HepG2 (cell line): Measurements from ENCODE around the gene GP1BA. TPM values are rescaled to one million over a fixed set of nuclear protein-coding genes. Genes with fewer than 3 reads are reported as not detected.

ENCODE experiments used
- AGO2 ChIP-seq: fragments of 200-400 bp; formaldehyde crosslinking; optimal IDR thresholded peaks from 2 replicates; pipeline ENCODE3; 2017; ENCODE audit warnings: mild to moderate bottlenecking, low read depth, low read length, moderate library complexity
- CSRNP1 ChIP-seq: sonication (generic); formaldehyde crosslinking; IDR thresholded peaks from 2 replicates; pipeline ENCODE4 v1.8.1; 2023; ENCODE audit warnings: mild to moderate bottlenecking, missing genetic modification reagents
- E2F1 ChIP-seq: sonication (generic); formaldehyde crosslinking; IDR thresholded peaks from 2 replicates; pipeline ENCODE4 v1.5.0; 2020; ENCODE audit warnings: missing genetic modification reagents
- KAT7 ChIP-seq: IDR thresholded peaks from 2 replicates; pipeline ENCODE4 v1.6.1; 2018; ENCODE audit warnings: borderline replicate concordance, missing compliant biosample characterization
- LCORL ChIP-seq, 2 experiments: fragments of 450-650 bp in 1 of 2; sonication (generic) in 1 of 2; formaldehyde crosslinking in 1 of 2; IDR thresholded peaks; 2 replicates each; pipeline versions ENCODE4 v1.5.0 to v1.6.1; 2017 to 2020; ENCODE audit warnings: antibody characterized with exemption in 1 of 2, missing genetic modification reagents in 1 of 2
- MZF1 ChIP-seq: sonication (generic); formaldehyde crosslinking; IDR thresholded peaks from 2 replicates; pipeline ENCODE4 v1.8.1; 2023; ENCODE audit warnings: mild to moderate bottlenecking, missing genetic modification reagents, borderline replicate concordance
- NR1H2 ChIP-seq: sonication (generic); formaldehyde crosslinking; IDR thresholded peaks from 2 replicates; pipeline ENCODE4 v1.8.1; 2022; ENCODE audit warnings: low read depth, missing genetic modification reagents, borderline replicate concordance
- PATZ1 ChIP-seq: sonication (generic); formaldehyde crosslinking; IDR thresholded peaks from 2 replicates; pipeline ENCODE4 v1.4.0; 2020; ENCODE audit warnings: missing genetic modification reagents
- PLSCR1 ChIP-seq: sonication (generic); formaldehyde crosslinking; IDR thresholded peaks from 2 replicates; pipeline ENCODE4 v1.5.0; 2020; ENCODE audit warnings: missing genetic modification reagents, mild to moderate bottlenecking, borderline replicate concordance
- THRA ChIP-seq: sonication (generic); formaldehyde crosslinking; IDR thresholded peaks from 2 replicates; pipeline ENCODE4 v1.4.0; 2020; ENCODE audit warnings: missing genetic modification reagents, borderline replicate concordance
- TSC22D2 ChIP-seq: sonication (generic); formaldehyde crosslinking; IDR thresholded peaks from 2 replicates; pipeline ENCODE4 v1.5.1; 2020; ENCODE audit warnings: missing genetic modification reagents, mild to moderate bottlenecking, borderline replicate concordance
- XRCC5 ChIP-seq: fragments of 200-400 bp; formaldehyde crosslinking; optimal IDR thresholded peaks from 2 replicates; pipeline ENCODE3; 2017; ENCODE audit warnings: mild to moderate bottlenecking, low read length
- ZC3H13 ChIP-seq: sonication (generic); formaldehyde crosslinking; IDR thresholded peaks from 2 replicates; pipeline ENCODE4 v1.8.1; 2023; ENCODE audit warnings: mild to moderate bottlenecking, missing genetic modification reagents, moderate library complexity
- ZEB1 ChIP-seq: IDR thresholded peaks from 2 replicates; pipeline ENCODE4 v1.6.1; 2012; ENCODE audit warnings: mild to moderate bottlenecking, low read depth, inconsistent platforms; ENCODE audit not compliant: insufficient replicate concordance
- ZFP36L1 ChIP-seq: sonication (generic); formaldehyde crosslinking; IDR thresholded peaks from 2 replicates; pipeline ENCODE4 v1.8.0; 2022; ENCODE audit warnings: mild to moderate bottlenecking, missing genetic modification reagents, moderate library complexity
- ZNF12 ChIP-seq: sonication (generic); formaldehyde crosslinking; IDR thresholded peaks from 2 replicates; pipeline ENCODE4 v1.5.0; 2020; ENCODE audit warnings: missing genetic modification reagents
- ZNF296 ChIP-seq: sonication (generic); formaldehyde crosslinking; conservative IDR thresholded peaks from 2 replicates; pipeline ENCODE4 v1.5.0; 2020; ENCODE audit warnings: mild to moderate bottlenecking, missing genetic modification reagents
- ZNF331 ChIP-seq: sonication (generic); formaldehyde crosslinking; IDR thresholded peaks from 2 replicates; pipeline ENCODE4 v1.4.0; 2020; ENCODE audit warnings: missing genetic modification reagents
- ZNF569 ChIP-seq: sonication (generic); formaldehyde crosslinking; IDR thresholded peaks from 2 replicates; pipeline ENCODE4 v1.5.0; 2020; ENCODE audit warnings: mild to moderate bottlenecking, missing genetic modification reagents, moderate library complexity, borderline replicate concordance
- ZNF777 ChIP-seq: sonication (generic); formaldehyde crosslinking; IDR thresholded peaks from 2 replicates; pipeline ENCODE4 v1.4.0; 2020; ENCODE audit warnings: missing genetic modification reagents
- ZNF782 ChIP-seq: sonication (generic); formaldehyde crosslinking; IDR thresholded peaks from 2 replicates; pipeline ENCODE4 v1.4.0; 2020; ENCODE audit warnings: missing genetic modification reagents, mild to moderate bottlenecking, borderline replicate concordance
- polyA plus RNA-seq, 8 experiments: library from polyadenylated mRNA; depleted of rRNA in 3 of 8; stranded (reverse) in 7 of 8; unstranded in 1 of 8; fragments of >200 nt; fragmentation: Illumina TruSeq in 4 of 8; extraction: Trizol in 4 of 8; gene quantifications; 2 replicates each; pipeline versions ENCODE4 v1.2.1 to v1.2.3, GENCODE V29; 2011 to 2016; ENCODE audit warnings: low read depth in 4 of 8, missing spikeins in 1 of 8, mixed read lengths in 1 of 8; ENCODE audit not compliant: insufficient read depth in 1 of 8
- total RNA-seq, 5 experiments: library from RNA; depleted of rRNA; stranded (reverse); fragments of >200 nt; fragmentation: Illumina TruSeq; extraction: Trizol; gene quantifications; 2 replicates each; pipeline ENCODE4 v1.2.3, GENCODE V29; 2016; ENCODE audit warnings: low read depth in 1 of 5

Gene GP1BA
- total and polyA plus RNA-seq, 2 of the 13 experiments (the other 11 are each of a cell fraction or from before 2014, with no cell fraction given): not detected

GRCh38 chr17:4939796-4940554 is 7.9 kb downstream of the GP1BA start, which contains the start of the genes RNF167 and SLC25A11 (continued):
- TF ChIP-seq PLSCR1 (CRISPR knock-in tag) (no peak), ZNF12 (CRISPR knock-in tag) (no peak), ZFP36L1 (CRISPR knock-in tag) (no peak), ZNF777 (peak; percentile 41; the same call in 1 of the 2 replicates), LCORL (IDR thresholded peaks at IDR 0.05) (no peak), LCORL (CRISPR knock-in tag; IDR thresholded peaks at IDR 0.05) (no peak), E2F1 (peak; percentile 82), AGO2 (peak; percentile 68), ZNF296 (CRISPR knock-in tag) (no peak), ZC3H13 (CRISPR knock-in tag) (peak; percentile 64; the same call in 1 of the 2 replicates), ZEB1 (no peak), ZNF331 (CRISPR knock-in tag) (no peak), TSC22D2 (no peak), THRA (no peak), KAT7 (CRISPR knock-in tag) (no peak), CSRNP1 (CRISPR knock-in tag) (no peak), ZNF569 (CRISPR knock-in tag) (no peak), MZF1 (CRISPR knock-in tag) (no peak), XRCC5 (peak; percentile 46), ZNF782 (CRISPR knock-in tag) (no peak), PATZ1 (CRISPR knock-in tag) (peak; percentile 31; the same call in 1 of the 2 replicates), NR1H2 (CRISPR knock-in tag) (no peak)
